CD14-positive monocyte (primary cell): ENCODE results near the gene CDH13. TPM values are rescaled to one million over a fixed set of nuclear protein-coding genes. Genes with fewer than 3 reads are reported as not detected.
A peak's percentile ranks its signal among the peaks of the same experiment; 100 is the strongest.

ENCODE experiments used
- DNase-seq, 3 donors: peaks; one replicate each; pipeline ENCODE4 v3.0.0-alpha.2; 2011 to 2022
- H2AFZ ChIP-seq: 2 replicates; pipeline ENCODE4 v1.6.0; 2012; ENCODE audit warnings: mild to moderate bottlenecking, low read depth, low read length, inconsistent platforms; ENCODE audit not compliant: insufficient read depth, poor library complexity, severe bottlenecking
- H3K27ac ChIP-seq, 2 donors: 1 replicate in 1 of 2; 2 replicates in 1 of 2; pipeline ENCODE4 v1.5.1; 2012 to 2013; ENCODE audit warnings: low read length in 2 of 2, control low read depth in 1 of 2, inconsistent platforms in 1 of 2, low read depth in 1 of 2, mild to moderate bottlenecking in 1 of 2
- H3K27me3 ChIP-seq, 2 donors: one replicate each; pipeline versions ENCODE4 v1.6.0 to v1.6.1; 2011 to 2013; ENCODE audit warnings: low read length in 2 of 2; ENCODE audit not compliant: control insufficient read depth in 2 of 2, insufficient read depth in 2 of 2
- H3K36me3 ChIP-seq, 2 donors: replicated peaks in 1 of 2; 1 replicate in 1 of 2; 2 replicates in 1 of 2; pipeline versions ENCODE4 v1.5.1 to v1.6.1; 2012 to 2013; ENCODE audit warnings: low read length in 2 of 2, control low read depth in 1 of 2, inconsistent platforms in 1 of 2, mild to moderate bottlenecking in 1 of 2; ENCODE audit not compliant: insufficient read depth in 2 of 2, control insufficient read depth in 1 of 2
- H3K4me1 ChIP-seq, 2 donors: 1 replicate in 1 of 2; 2 replicates in 1 of 2; pipeline versions ENCODE4 v1.5.1 to v1.6.1; 2012 to 2013; ENCODE audit warnings: low read length in 2 of 2, control low read depth in 1 of 2, inconsistent platforms in 1 of 2, mild to moderate bottlenecking in 1 of 2, moderate library complexity in 1 of 2; ENCODE audit not compliant: insufficient read depth in 2 of 2, control insufficient read depth in 1 of 2
- H3K4me2 ChIP-seq: replicated peaks from 2 replicates; pipeline ENCODE3; 2012; ENCODE audit warnings: low read length, moderate library complexity, mild to moderate bottlenecking; ENCODE audit not compliant: poor library complexity, severe bottlenecking; ENCODE audit errors: extremely low read depth
- H3K4me3 ChIP-seq, 3 experiments: fragments of 200-600 bp in 1 of 3; sonication (generic) in 1 of 3; replicated peaks in 1 of 3; 1 replicate in 2 of 3; 2 replicates in 1 of 3; pipeline ENCODE4 v1.5.1; 2011 to 2013; ENCODE audit warnings: low read length in 3 of 3, mild to moderate bottlenecking in 3 of 3, control low read depth in 2 of 3, low read depth in 2 of 3, inconsistent platforms in 1 of 3, moderate library complexity in 1 of 3
- H3K79me2 ChIP-seq: 2 replicates; pipeline ENCODE4 v1.6.0; 2012; ENCODE audit warnings: mild to moderate bottlenecking, control low read depth, inconsistent platforms, low read length, moderate library complexity; ENCODE audit not compliant: insufficient read depth
- H3K9ac ChIP-seq: 2 replicates; pipeline ENCODE4 v1.6.0; 2017; ENCODE audit warnings: low read length, mild to moderate bottlenecking; ENCODE audit not compliant: insufficient read depth, poor library complexity, severe bottlenecking
- H3K9me3 ChIP-seq, 2 donors: replicated peaks in 1 of 2; 1 replicate in 1 of 2; 2 replicates in 1 of 2; pipeline versions ENCODE4 v1.5.1 to v1.6.1; 2012 to 2013; ENCODE audit warnings: low read length in 2 of 2, control low read depth in 1 of 2; ENCODE audit not compliant: control insufficient read depth in 1 of 2, insufficient read depth in 1 of 2
- H4K20me1 ChIP-seq: 2 replicates; pipeline ENCODE4 v1.6.0; 2012; ENCODE audit warnings: mild to moderate bottlenecking, low read length, control low read depth, moderate library complexity; ENCODE audit not compliant: insufficient read depth
- H3K27ac Mint-ChIP-seq, 7 donors: one replicate each; pipeline ENCODE4 v1.8.0; 2020; ENCODE audit warnings: mild to moderate bottlenecking in 7 of 7, mixed read lengths in 7 of 7, moderate library complexity in 6 of 7, inconsistent platforms in 2 of 7
- H3K27me3 Mint-ChIP-seq, 3 donors: one replicate each; pipeline ENCODE4 v1.8.0; 2021 to 2022; ENCODE audit warnings: low read depth in 3 of 3, mild to moderate bottlenecking in 3 of 3, mixed read lengths in 3 of 3, moderate library complexity in 3 of 3, inconsistent platforms in 1 of 3
- H3K36me3 Mint-ChIP-seq, 2 donors: one replicate each; pipeline ENCODE4 v1.8.0; 2020; ENCODE audit warnings: mixed read lengths in 2 of 2, inconsistent platforms in 1 of 2, mild to moderate bottlenecking in 1 of 2
- H3K4me1 Mint-ChIP-seq: one replicate; pipeline ENCODE4 v1.8.0; 2020; ENCODE audit warnings: mild to moderate bottlenecking, mixed read lengths
- H3K4me3 Mint-ChIP-seq, 2 donors: one replicate each; pipeline ENCODE4 v1.8.0; 2020; ENCODE audit warnings: mild to moderate bottlenecking in 2 of 2, mixed read lengths in 2 of 2, moderate library complexity in 1 of 2
- H3K9me3 Mint-ChIP-seq, 7 donors: one replicate each; pipeline ENCODE4 v1.8.0; 2020 to 2022; ENCODE audit warnings: mixed read lengths in 7 of 7, mild to moderate bottlenecking in 6 of 7, moderate library complexity in 6 of 7, inconsistent platforms in 2 of 7
- CTCF ChIP-seq: fragments of 200-600 bp; IDR thresholded peaks from one replicate; pipeline ENCODE4 v1.8.0; 2022; ENCODE audit warnings: antibody characterized with exemption, mild to moderate bottlenecking
- WGBS: methylation state at CpG from one replicate; pipeline ENCODE4 v1.1.5; 2013; ENCODE audit warnings: missing lambda C conversion rate; ENCODE audit not compliant: insufficient coverage; 5-methylcytosine and 5-hydroxymethylcytosine counted together
- intact Hi-C, 2 donors: fragments of 100-400 bp; cut with micrococcal nuclease; formaldehyde crosslinking; loops; one replicate each; pipeline versions ENCODE4 v1.15.0 to v1.15.1; 2023
- polyA plus RNA-seq, 3 donors: library from polyadenylated mRNA; depleted of rRNA in 1 of 3; unstranded in 2 of 3; stranded (reverse) in 1 of 3; fragments of 300-500 nt in 2 of 3; fragments of >200 nt in 1 of 3; fragmentation: Illumina TruSeq in 2 of 3; gene quantifications; 1 replicate in 2 of 3; 2 replicates in 1 of 3; pipeline ENCODE4 v1.2.3, GENCODE V29; 2012 to 2021

Gene CDH13
- polyA plus RNA-seq, 3 donors: 0.13 to 0.19 TPM; not detected in 1

DNA sequence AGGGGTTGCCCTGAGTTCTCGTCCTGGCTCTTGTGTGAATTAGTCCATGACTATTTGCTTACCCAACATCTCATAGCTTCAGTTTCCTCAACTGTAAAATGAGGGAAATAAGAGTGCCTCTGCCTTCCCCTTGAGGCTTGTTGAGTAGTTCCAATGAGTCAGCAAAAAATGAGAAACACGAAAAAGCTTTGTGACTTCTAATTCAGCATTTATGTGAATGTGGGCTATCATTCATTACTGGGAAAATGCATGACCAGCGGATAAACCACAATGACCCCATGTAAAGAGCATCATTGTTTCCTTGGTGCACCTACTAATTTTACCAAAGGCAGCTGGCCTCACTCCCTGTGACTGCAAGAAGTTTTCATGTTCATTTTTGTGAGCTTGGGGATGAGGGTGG is 806.4 kb downstream of the CDH13 start:
- peaks cover 0 to 4% (median 0%) of the 10 kb centered on the region in 7 donors for H3K9me3 Mint-ChIP-seq
- Histone ChIP-seq H3K27ac (no peak overlapping the region), H4K20me1 (no peaks in the 10 kb centered on the region), H3K79me2 (no peaks in the 10 kb centered on the region), H2AFZ (no peak overlapping the region), H3K36me3 (no peaks in the 10 kb centered on the region), H3K4me1 (no peaks in the 10 kb centered on the region), H3K9me3 (no peaks in the 10 kb centered on the region), H3K27me3 (no peaks in the 10 kb centered on the region), H3K4me3 (no peak overlapping the region), H3K4me2 (no peak overlapping the region), H3K9ac (no peak overlapping the region)
- H3K4me3 Mint-ChIP-seq: no peak overlapping the region
- WGBS: no CpG with 5 or more reads among the region's 3 CpGs
- intact Hi-C loops: no loop called here
- peak overlapping the region in 1 of 7 donors; percentile 51 for H3K27ac Mint-ChIP-seq
- no peaks in the 10 kb centered on the region for H3K4me1 Mint-ChIP-seq
- peaks cover 0 to 5% (median 3%) of the 10 kb centered on the region in 3 donors for H3K27me3 Mint-ChIP-seq
- TF ChIP-seq CTCF: no peak
- DNase-seq: no peak
- H3K36me3 Mint-ChIP-seq: no peaks in the 10 kb centered on the region

- Mint-ChIP-seq H3K4me3 (no peak overlapping the region), H3K36me3 (no peaks in the 10 kb centered on the region), H3K4me1 (no peaks in the 10 kb centered on the region), H3K9me3 (peaks cover 0 to 3% (median 0%) of the 10 kb centered on the region in 7 donors), H3K27ac (no peak overlapping the region), H3K27me3 (peaks cover 0 to 10% (median 3%) of the 10 kb centered on the region in 3 donors)
- Histone ChIP-seq H3K27me3 (no peaks in the 10 kb centered on the region), H3K4me3 (no peak overlapping the region), H3K9ac (no peak overlapping the region), H3K4me1 (no peaks in the 10 kb centered on the region), H3K4me2 (no peak overlapping the region), H3K9me3 (no peaks in the 10 kb centered on the region), H3K27ac (no peak overlapping the region), H3K36me3 (no peaks in the 10 kb centered on the region), H4K20me1 (no peaks in the 10 kb centered on the region), H2AFZ (no peak overlapping the region), H3K79me2 (no peaks in the 10 kb centered on the region)
- no peak for DNase-seq
- no peak for TF ChIP-seq CTCF
- 96% methylated on average over 6 of the region's 7 CpGs for WGBS
- intact Hi-C loops: no loop called here
These were observed 810.3 kb downstream of the CDH13 start for GRCh38 chr16:83437036-83437435.
